A549 (cell line): ENCODE measurements around the gene IQGAP2. TPM values are rescaled to one million over a fixed set of nuclear protein-coding genes. Genes with fewer than 3 reads are reported as not detected.

Experiments
- ATAC-seq, 2 experiments: fragments of 200-7000 bp in 1 of 2; fragments of >200 bp in 1 of 2; cut with Nextera tagmentation in 1 of 2; cut with Tn5 transposase in 1 of 2; 3 replicates each; pipeline versions ENCODE4 v1.8.0 to v1.9.1; 2018 to 2020; ENCODE audit warnings: mild to moderate bottlenecking in 1 of 2, moderate library complexity in 1 of 2
- CTCF ChIA-PET: fragments of 300-600 bp; sonication (Branson Sonifier 250); formaldehyde crosslinking; extraction: SDS; loops from one replicate; lab custom pipeline; 2021; ENCODE audit warnings: antibody characterized with exemption, inconsistent platforms; lab: Yijun Ruan, JAX
- POLR2A ChIA-PET: fragments of 350-600 bp; formaldehyde crosslinking; extraction: SDS; loops from one replicate; lab custom pipeline; 2021; ENCODE audit warnings: antibody characterized with exemption, inconsistent platforms; lab: Yijun Ruan, JAX
- DNase-seq, 2 experiments: peaks; one replicate each; pipeline versions ENCODE4 v3.0.0 to v3.0.0-alpha.2; 2011 to 2016; ENCODE audit warnings: low read depth in 1 of 2, low spot score in 1 of 2
- FAIRE-seq: peaks from 2 replicates; lab custom pipeline; 2011; peaks lifted over from hg19 to GRCh38; lab: Jason Lieb, UNC
- H3K27ac ChIP-seq, 2 experiments: fragments of >200 bp; sonication (Bioruptor Twin); formaldehyde crosslinking; 3 replicates each; pipeline ENCODE4 v1.5.1; 2016 to 2017
- H3K4me1 ChIP-seq: fragments of >200 bp; sonication (Bioruptor Twin); formaldehyde crosslinking; 3 replicates; pipeline ENCODE4 v1.6.1; 2016
- H3K4me2 ChIP-seq: fragments of >200 bp; sonication (Bioruptor Twin); formaldehyde crosslinking; 3 replicates; pipeline ENCODE4 v1.6.1; 2016
- H3K4me3 ChIP-seq: fragments of >200 bp; sonication (Bioruptor Twin); formaldehyde crosslinking; 3 replicates; pipeline ENCODE4 v1.5.1; 2016
- H3K9me3 ChIP-seq: fragments of >200 bp; sonication (Bioruptor Twin); formaldehyde crosslinking; 3 replicates; pipeline ENCODE4 v1.6.1; 2016
- BCL3 ChIP-seq: fragments of >200 bp; sonication (Bioruptor Twin); formaldehyde crosslinking; IDR thresholded peaks from 3 replicates; pipeline ENCODE4 v1.6.1; 2016
- CBX2 ChIP-seq: fragments of 200-600 bp; sonication (generic); IDR thresholded peaks from 2 replicates; pipeline ENCODE4 v1.6.1; 2016; ENCODE audit warnings: low read depth, mild to moderate bottlenecking, borderline replicate concordance
- CBX8 ChIP-seq: fragments of 200-600 bp; sonication (generic); IDR thresholded peaks from 2 replicates; pipeline ENCODE4 v1.6.1; 2016
- CHD4 ChIP-seq: fragments of 200-600 bp; sonication (generic); IDR thresholded peaks from 2 replicates; pipeline ENCODE4 v1.6.1; 2016; ENCODE audit warnings: antibody characterized with exemption, mild to moderate bottlenecking, borderline replicate concordance
- E2F6 ChIP-seq: IDR thresholded peaks from 2 replicates; pipeline ENCODE4 v1.6.1; 2012; ENCODE audit warnings: low read depth, borderline replicate concordance
- ELK1 ChIP-seq: fragments of 150-350 bp; IDR thresholded peaks from 2 replicates; pipeline ENCODE4 v1.6.1; 2014; ENCODE audit warnings: low read depth, mild to moderate bottlenecking, low read length
- FOSL2 ChIP-seq, 2 experiments: fragments of 450-650 bp in 1 of 2; fragments of >200 bp in 1 of 2; sonication (Bioruptor Twin) in 1 of 2; formaldehyde crosslinking; IDR thresholded peaks; 2 replicates each; pipeline versions ENCODE4 v1.5.0 to v1.6.1; 2016 to 2020; ENCODE audit warnings: mild to moderate bottlenecking in 1 of 2, moderate library complexity in 1 of 2
- HDAC2 ChIP-seq: fragments of 200-600 bp; sonication (generic); IDR thresholded peaks from 2 replicates; pipeline ENCODE4 v1.6.1; 2016
- HES2 ChIP-seq: fragments of >200 bp; sonication (Bioruptor Twin); formaldehyde crosslinking; IDR thresholded peaks from 2 replicates; pipeline ENCODE4 v1.6.1; 2016
- HOXB5 ChIP-seq: fragments of 250-450 bp; sonication (Bioruptor Pico); IDR thresholded peaks from 2 replicates; pipeline ENCODE4 v1.5.0; 2020; ENCODE audit warnings: mild to moderate bottlenecking, moderate library complexity
- JUNB ChIP-seq: fragments of >200 bp; sonication (Bioruptor Twin); formaldehyde crosslinking; IDR thresholded peaks from 2 replicates; pipeline ENCODE4 v1.6.1; 2016
- KDM5A ChIP-seq: fragments of 200-600 bp; sonication (generic); IDR thresholded peaks from 2 replicates; pipeline ENCODE4 v1.6.1; 2016; ENCODE audit warnings: antibody characterized with exemption, mild to moderate bottlenecking
- MAFK ChIP-seq: fragments of 450-650 bp; IDR thresholded peaks from 2 replicates; pipeline ENCODE4 v1.6.1; 2014; ENCODE audit not compliant: partially characterized antibody
- MAX ChIP-seq: IDR thresholded peaks from 2 replicates; pipeline ENCODE4 v1.6.1; 2012
- NR3C1 ChIP-seq: fragments of >200 bp; sonication (Bioruptor Twin); formaldehyde crosslinking; IDR thresholded peaks from 3 replicates; pipeline ENCODE4 v1.6.1; 2017
- PBX3 ChIP-seq: IDR thresholded peaks from 2 replicates; pipeline ENCODE4 v1.6.1; 2012
- RAD21 ChIP-seq, 2 experiments: fragments of >200 bp in 1 of 2; sonication (Bioruptor Twin) in 1 of 2; formaldehyde crosslinking in 1 of 2; IDR thresholded peaks in 1 of 2; conservative IDR thresholded peaks in 1 of 2; 2 replicates in 1 of 2; 3 replicates in 1 of 2; pipeline ENCODE4 v1.6.1; 2012 to 2018; ENCODE audit warnings: inconsistent platforms in 1 of 2
- RARB ChIP-seq: fragments of 250-450 bp; sonication (Bioruptor Pico); IDR thresholded peaks from 2 replicates; pipeline ENCODE4 v1.8.0; 2021; ENCODE audit warnings: mild to moderate bottlenecking, moderate library complexity
- RNF2 ChIP-seq: fragments of 200-600 bp; sonication (generic); IDR thresholded peaks from 2 replicates; pipeline ENCODE4 v1.6.1; 2016; ENCODE audit warnings: low read depth, mild to moderate bottlenecking, antibody characterized with exemption, moderate library complexity, borderline replicate concordance
- ZC3H11A ChIP-seq: fragments of 450-650 bp; IDR thresholded peaks from 2 replicates; pipeline ENCODE4 v1.6.1; 2014; ENCODE audit warnings: antibody characterized with exemption, mild to moderate bottlenecking
- ZSCAN20 ChIP-seq: fragments of 250-450 bp; sonication (Bioruptor Pico); IDR thresholded peaks from 2 replicates; pipeline ENCODE4 v1.8.0; 2022; ENCODE audit warnings: mild to moderate bottlenecking, moderate library complexity
- WGBS: methylation state at CpG from one replicate; pipeline ENCODE4 v1.1.6; 2017; ENCODE audit errors: missing lambda C conversion rate; 5-methylcytosine and 5-hydroxymethylcytosine counted together
- polyA plus RNA-seq, 4 experiments: library from polyadenylated mRNA; depleted of rRNA in 3 of 4; stranded (reverse); fragments of >200 nt; fragmentation: RNase III in 1 of 4; extraction: RNeasy Plus Mini Kit Qiagen cat#74134 plus additional on column Dnase treatment in 1 of 4; gene quantifications; 2 replicates in 3 of 4; 3 replicates in 1 of 4; pipeline ENCODE4 v1.2.3, GENCODE V29; 2011 to 2017

IQGAP2 gene
- polyA plus RNA-seq, 2 of the 4 experiments (the other 2 are of a cell fraction): 5.3 to 10.1 TPM

- TF ChIP-seq NR3C1 (no peak), PBX3 (no peak), ELK1 (no peak), HDAC2 (no peak), MAX (no peak), CBX2 (no peak), ZC3H11A (no peak), RARB (no peak), JUNB (no peak), CBX8 (no peak), HOXB5 (no peak), RNF2 (no peak), CHD4 (no peak), KDM5A (no peak)
- no peaks in the 10 kb centered on the region for H3K9me3 ChIP-seq
- no peak overlapping the region for H3K4me2 ChIP-seq
- no peak overlapping the region for H3K4me3 ChIP-seq
- CTCF ChIA-PET: no interaction called here
- H3K4me1 ChIP-seq: no peaks in the 10 kb centered on the region
- FAIRE-seq (no peak), DNase-seq (no peak), ATAC-seq (no peak)
- POLR2A ChIA-PET: no interaction called here
- H3K27ac ChIP-seq: no peak overlapping the region
- WGBS: 81% methylated on average over 3 of the region's 3 CpGs
Measured at GRCh38 chr5:76657091-76657490, 254.0 kb downstream of the IQGAP2 start.

GRCh38 chr5:76657683-76658311, 254.7 kb downstream of the IQGAP2 start:
- Histone ChIP-seq H3K4me1 (no peaks in the 10 kb centered on the region), H3K9me3 (no peaks in the 10 kb centered on the region), H3K4me2 (no peak overlapping the region), H3K4me3 (no peak overlapping the region), H3K27ac (no peak overlapping the region)
- ChIA-PET CTCF (no interaction called here), POLR2A (no interaction called here)
- 55% methylated on average over 6 of the region's 6 CpGs for WGBS
- FAIRE-seq (no peak), DNase-seq (no peak), ATAC-seq (no peak)
- TF ChIP-seq ZSCAN20 (CRISPR knock-in tag): no peak
- TF ChIP-seq RNF2: no peak
- no peak for TF ChIP-seq PBX3
- TF ChIP-seq E2F6: no peak
- no peak for TF ChIP-seq MAFK
- no peak for TF ChIP-seq RAD21 (conservative IDR thresholded peaks at IDR 0.05 in 1 of 2, IDR thresholded peaks at IDR 0.05 in 1 of 2)
- no peak for TF ChIP-seq CHD4
- TF ChIP-seq HES2: no peak

- 83% methylated on average over 2 of the region's 2 CpGs for WGBS
- FAIRE-seq: no peak
- Histone ChIP-seq H3K9me3 (no peaks in the 10 kb centered on the region), H3K4me1 (no peaks in the 10 kb centered on the region), H3K27ac (no peak overlapping the region), H3K4me3 (no peak overlapping the region), H3K4me2 (no peak overlapping the region)
- TF ChIP-seq ELK1 (no peak), BCL3 (no peak), FOSL2 (IDR thresholded peaks at IDR 0.05) (no peak), FOSL2 (CRISPR knock-in tag; IDR thresholded peaks at IDR 0.05) (no peak)
- ChIA-PET POLR2A (no interaction called here), CTCF (interaction anchor here (0.7 to 1.0 kb wide), 2 partner anchors 22 to 114 kb away, joined by 4 read pairs; no protein-coding TSS in a partner anchor)
- no peak for DNase-seq
- no peak for ATAC-seq
Measured at GRCh38 chr5:76660360-76660759, 257.3 kb downstream of the IQGAP2 start.
